ENCODE data around the gene ZNF670.
"Not testable (repeated sequence)": the region's sequence is repeated elsewhere in the genome, so short reads cannot be mapped to it uniquely, and the experiment has no call there.

ZNF670 gene

DNA sequence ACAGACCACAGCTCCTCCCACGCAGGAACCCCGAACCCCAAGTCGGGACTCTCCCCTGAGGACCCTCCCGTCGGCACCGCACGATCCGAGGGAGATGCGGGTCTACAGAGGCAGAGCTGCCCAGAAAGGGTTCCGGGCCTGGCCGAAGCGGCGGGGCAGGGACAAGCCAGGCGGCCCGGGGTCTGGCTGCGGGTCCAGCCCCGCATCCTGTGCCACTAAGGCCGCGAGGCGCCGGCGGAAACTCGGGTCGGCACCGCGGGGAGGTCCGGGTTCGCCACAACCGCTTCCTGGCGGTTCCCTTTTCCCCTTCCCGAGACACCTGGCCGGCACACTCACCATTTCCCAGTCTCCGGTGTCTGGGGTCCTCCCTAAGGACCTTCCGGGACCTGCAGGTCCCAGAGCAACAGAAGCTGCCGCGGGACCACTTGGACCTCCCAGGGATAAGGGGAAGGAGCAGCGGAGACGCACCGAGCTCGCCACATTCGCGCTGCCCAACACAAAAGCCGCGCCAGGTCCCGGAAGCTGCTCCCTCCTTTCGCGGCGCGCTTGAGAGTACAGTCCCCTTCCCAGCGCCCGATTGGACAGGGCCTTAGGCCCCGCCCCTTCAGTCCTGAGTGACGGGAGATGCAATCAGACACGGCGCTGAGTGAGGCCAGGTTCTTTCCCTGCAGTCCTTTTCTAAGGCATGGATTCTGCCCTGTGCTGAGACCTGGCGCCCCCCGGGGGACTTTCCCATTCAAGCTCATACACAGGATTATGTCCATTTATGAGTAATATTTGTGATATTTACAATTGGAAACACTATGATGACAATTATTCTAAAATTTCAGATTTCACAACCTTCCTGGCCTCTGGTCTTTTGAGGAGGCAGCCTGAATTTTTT, at the start of gene ZNF670:
Gene ZNF670, minus strand, starts transcription at position 554 of the 883 bp plus-strand sequence. Its CDS starts 215 bp downstream, at position 339.
- DNase-seq = peak; percentile 93

- not testable (repeated sequence) for DNase-seq
These were observed 49.1 kb upstream of the ZNF670 start for GRCh38 chr1:247127519-247128282.

DNA sequence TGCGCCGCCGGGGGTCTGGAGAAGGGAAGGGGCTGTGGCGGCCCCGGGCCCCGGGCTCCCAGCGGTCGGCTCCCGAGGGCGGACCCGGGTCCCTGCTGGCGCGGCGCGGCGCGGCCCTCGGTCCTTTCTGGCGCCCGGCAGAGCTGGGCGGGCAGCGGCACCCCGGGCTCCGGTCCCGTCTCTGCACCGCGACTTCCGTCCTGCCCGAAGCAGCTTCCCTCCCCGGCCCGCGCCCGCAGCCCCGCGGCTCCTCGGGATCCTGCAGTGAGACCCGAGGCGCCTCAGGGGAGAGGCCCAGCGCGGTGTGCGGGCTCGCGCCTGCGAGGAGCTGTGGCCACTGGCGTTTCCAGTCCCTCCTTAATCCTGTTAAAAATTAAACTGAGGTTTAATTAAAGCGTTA, 48.0 kb upstream of the ZNF670 start:
- DNase-seq = not testable (repeated sequence)

GRCh38 chr1:247126166-247126565, 47.6 kb upstream of the ZNF670 start:
- DNase-seq = not testable (repeated sequence)

DNA sequence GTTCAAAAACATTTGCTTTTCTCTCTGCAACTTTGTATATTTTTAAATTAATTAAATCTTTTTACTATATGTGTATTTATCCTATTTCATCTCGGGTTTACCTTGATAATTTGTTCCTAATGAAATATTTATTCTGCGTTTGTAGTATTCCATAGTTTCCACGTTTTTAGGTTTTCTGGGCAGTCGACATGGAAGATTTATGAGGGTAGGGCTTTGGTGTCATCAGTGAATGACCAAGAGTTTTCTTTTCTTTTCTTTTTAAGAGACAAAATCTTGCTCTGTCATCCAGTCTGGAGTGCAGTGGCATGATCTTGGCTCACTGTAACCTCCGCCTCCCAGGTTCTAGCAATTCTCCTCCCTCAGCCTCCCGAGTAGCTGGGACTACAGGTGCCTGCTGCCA, 42.8 kb upstream of the ZNF670 start:
- no peak for DNase-seq

DNA sequence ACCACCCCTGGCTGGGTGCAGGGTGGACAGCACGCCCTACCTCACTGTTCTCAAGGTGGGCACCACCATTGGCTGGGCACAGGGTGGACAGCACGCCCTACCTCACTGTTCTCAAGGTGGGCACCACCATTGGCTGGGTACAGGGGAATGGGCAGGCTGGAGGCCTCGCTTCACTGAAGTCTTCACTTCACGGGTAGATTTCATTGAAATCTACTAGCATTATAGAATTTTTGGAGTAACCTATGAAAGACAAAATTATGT, 41.7 kb upstream of the ZNF670 start:
- DNase-seq = not testable (repeated sequence)

DNA sequence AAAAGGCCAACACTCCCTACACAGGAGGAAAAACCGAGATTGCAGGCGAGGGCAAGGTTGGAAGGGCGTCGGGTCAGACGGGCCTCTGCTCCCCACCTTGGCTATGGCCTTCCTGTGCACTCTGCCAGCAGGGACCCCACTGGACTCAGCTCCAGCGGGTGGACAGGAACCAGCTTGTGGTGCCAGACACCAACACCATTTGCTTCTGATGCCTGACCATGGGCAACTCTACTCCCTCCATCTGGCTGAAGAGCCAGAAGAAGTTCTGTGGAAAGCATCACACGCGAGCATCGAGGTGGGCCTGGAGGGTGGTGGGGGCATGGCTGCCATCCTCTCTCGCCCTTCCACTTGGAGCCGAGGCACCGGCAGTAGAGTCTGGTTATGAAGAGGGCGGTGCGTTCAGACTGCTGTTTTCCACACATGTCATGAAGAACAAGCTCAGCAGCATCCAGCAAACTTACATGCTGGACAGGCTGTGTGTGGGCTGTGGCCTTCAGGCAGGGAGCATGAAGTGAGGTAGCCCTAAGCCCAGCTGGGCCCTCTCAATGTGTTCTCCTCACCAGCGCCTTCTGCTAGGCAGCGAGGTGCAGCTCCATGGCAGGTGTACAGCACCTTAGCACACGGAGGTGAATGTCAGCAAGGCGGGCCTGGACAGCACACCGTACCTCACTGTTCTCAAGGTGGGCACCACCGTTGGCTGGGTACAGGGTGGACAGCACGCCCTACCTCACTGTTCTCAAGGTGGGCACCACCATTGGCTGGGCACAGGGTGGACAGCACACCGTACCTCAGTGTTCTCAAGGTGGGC, 41.2 kb upstream of the ZNF670 start:
- no peak for DNase-seq

DNA sequence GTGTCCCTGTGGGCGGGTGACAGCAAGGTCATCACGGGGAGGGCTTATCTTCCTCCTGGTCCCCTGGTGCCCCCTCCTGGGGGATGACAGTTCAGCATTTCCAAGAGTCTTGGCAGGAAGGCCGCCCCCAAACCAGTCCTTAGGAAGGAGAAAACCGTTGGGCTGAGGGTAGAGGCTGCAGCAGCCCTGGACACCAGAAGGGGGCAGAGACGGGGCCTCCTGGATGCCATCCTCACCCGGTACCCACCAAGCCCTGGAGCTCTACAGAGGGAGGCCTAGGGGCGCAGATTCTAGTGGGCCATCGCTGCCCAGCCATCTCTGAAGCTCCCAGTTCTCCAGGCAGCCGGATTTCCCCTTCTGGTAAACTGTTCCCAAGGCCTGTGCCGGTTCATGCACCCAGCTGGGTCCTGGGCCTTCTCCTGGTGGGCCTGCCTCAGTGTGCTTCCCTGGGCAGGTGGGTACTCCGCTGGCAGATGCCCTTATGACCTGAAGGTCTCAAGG, 40.4 kb upstream of the ZNF670 start:
- peak; percentile 70 for DNase-seq

- DNase-seq = peak; percentile 47
These were observed 36.9 kb upstream of the ZNF670 start for GRCh38 chr1:247115545-247115944.

DNA sequence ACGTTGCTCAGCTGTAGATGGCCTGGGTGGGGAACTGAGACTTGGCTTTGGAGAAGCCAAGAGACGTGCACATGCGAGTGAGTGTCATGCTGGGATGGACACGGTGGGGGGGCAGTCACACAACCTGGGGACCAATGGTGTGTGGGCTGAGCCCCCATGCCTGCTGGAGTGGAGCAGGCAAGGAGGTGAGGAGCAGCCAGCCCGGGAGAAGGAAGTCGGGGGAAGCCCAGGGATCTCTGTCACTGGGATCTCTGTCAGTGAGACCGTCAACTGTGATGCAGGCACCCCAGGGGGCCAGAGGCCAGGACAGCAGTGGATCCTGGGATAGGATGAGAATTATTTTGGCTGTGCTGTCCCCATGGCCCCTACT, 36.5 kb upstream of the ZNF670 start:
- peak; percentile 49 for DNase-seq

GRCh38 chr1:247114351-247115140, 35.9 kb upstream of the ZNF670 start:
- peak; percentile 48 for DNase-seq

DNA sequence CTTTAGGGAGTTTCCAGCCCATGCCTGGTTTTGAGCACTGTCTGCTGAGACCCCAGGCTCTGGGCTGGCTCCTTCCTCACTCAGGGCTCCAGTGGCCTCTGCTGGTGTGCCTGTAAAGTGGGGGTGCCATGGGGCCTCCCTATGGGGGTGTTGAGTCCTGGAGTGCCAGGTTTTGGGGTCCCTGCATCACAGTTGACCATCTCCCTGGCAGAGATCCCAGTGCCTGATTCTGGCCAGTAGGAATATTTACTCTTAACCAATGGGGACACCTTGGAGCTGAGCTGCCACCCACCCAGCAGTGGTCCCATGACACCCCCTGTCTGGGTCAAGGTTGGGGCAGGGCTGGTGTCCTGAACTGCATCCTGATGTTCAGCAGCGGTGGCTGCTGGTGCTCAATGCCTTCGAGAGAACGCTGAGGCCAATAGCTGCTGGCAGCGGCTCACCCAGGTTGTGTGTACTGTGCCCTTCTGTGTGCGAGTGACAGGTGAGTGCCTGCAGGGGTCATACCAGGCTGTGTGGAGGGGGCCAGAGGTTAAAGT, 35.2 kb upstream of the ZNF670 start:
- DNase-seq = peak; percentile 43

GRCh38 chr1:247113094-247113497, 34.5 kb upstream of the ZNF670 start:
- peak; percentile 43 for DNase-seq

DNA sequence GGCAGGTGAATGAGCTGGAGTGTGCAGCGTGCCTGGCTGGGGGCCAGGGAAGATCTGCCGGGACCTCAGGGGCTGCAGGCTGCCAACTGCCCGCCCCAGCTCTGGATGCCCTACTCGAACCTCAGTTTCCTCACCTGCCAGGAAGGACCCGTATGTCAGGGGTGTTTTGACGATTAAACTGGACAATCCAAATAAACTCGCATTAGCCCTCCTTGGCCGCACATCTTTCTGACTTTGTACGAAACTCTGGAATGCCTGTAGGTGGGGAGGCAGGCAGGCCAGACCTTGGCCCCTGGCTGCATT, 33.8 kb upstream of the ZNF670 start:
- peak; percentile 36 for DNase-seq

- DNase-seq = peak; percentile 56
These were observed 33.3 kb upstream of the ZNF670 start for GRCh38 chr1:247111700-247112478.

GRCh38 chr1:247111259-247111699, 32.7 kb upstream of the ZNF670 start:
- DNase-seq = peak; percentile 56

DNA sequence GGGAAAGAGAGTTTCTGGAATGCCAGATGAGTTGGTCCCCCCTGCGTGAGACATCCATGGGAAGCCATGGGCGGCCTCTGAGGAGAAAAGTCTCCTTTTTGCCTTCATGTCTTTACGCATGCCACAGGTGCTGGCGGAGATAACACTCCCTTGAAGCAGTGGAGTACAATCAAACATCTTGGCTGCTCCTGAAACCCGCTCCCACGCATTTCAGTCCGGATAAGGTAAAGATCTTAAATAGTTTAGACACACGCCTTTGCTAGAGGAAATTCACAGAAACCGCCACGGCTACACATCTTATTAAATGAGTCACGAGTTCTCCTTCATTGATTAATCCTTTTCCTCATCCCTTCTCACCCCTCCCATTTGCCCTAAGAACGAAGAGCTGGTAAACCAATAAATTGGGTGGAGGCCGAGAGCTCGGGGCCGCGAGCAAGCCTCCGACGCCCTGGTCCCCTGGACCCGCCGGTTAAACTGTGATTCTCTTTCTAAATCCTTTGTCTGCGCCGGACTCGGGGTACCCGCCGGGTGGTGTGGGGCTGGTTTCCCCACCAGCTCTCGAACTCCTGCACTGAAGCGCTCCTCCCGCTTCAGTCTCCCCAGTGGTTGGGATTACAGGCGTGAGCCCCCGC, 32.1 kb upstream of the ZNF670 start:
- peak; percentile 59 for DNase-seq

DNA sequence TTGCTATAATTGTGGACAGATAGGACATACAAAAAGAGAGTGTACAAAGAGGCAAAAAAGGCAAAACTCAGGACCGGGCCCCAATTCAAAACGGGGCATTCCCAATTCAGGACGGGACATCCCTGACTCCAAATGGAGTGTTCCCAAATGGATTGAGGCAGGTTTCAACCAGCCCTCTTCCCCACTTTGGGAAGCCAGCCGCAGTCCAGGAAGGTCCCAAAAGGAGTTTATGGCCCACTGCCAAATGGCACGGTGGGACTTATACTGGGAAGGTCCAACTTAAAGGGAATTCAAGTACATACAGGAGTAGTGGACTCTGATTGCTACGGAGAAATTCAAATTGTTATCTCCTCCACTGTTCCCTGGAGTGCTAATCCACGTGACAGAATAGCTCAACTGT, 29.1 kb upstream of the ZNF670 start:
- peak; percentile 38 for DNase-seq

- no peak for DNase-seq
These were observed 27.4 kb upstream of the ZNF670 start for GRCh38 chr1:247105966-247106365.

DNA sequence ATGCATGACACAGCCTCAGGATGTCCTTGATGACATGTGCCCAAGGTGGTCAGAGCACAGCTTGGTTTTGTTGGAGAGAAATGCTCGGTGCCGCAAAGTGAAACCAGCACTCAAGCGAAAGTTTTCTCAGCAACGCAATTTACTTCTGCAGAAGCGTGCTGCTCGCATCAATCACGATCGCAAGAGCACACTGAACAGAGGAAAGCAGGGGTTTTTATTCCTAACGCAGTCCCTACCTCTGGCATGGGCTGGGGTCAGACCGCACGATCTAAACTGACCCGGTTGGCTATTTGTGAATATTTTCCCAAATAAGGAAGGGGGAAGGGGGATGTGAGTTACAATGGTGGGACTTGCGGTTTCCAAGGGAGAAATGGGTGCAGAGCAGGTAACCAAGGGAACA, 26.4 kb upstream of the ZNF670 start:
- no peak for DNase-seq

Measured in activated CD8-positive, alpha-beta memory T cell treated with anti-CD3 and anti-CD28 coated beads, Interleukin-2, amount 50 U/mL, for 48 hours (primary cell).